ENCODE results near the gene PLVAP.

DNA sequence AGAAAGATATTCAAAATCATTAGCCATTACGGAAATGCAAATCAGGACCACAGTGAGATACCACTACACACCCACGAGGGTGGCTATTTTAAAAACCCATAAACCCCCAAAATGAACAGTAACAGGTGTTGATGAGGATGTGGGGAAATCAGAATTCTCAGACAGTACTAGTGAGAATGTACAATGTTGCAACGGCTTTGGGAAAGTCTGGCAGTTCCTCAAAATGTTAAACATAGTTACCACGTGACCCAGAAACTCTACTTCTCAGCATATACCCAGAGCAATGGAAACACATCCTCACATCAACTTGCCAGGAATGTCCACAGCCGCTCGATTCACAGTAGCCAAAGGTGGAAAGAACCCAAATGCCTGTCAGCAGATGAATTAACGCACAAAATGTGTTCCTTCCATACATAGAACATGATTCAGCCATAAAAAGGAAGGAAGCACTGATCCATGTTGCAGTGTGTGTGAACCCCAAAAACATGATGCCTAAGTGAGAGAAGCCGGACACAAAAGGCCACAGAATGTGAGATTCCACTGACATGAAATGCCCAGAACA, 7.0 kb downstream of the PLVAP start:
- TF ChIP-seq, protein P1, sequence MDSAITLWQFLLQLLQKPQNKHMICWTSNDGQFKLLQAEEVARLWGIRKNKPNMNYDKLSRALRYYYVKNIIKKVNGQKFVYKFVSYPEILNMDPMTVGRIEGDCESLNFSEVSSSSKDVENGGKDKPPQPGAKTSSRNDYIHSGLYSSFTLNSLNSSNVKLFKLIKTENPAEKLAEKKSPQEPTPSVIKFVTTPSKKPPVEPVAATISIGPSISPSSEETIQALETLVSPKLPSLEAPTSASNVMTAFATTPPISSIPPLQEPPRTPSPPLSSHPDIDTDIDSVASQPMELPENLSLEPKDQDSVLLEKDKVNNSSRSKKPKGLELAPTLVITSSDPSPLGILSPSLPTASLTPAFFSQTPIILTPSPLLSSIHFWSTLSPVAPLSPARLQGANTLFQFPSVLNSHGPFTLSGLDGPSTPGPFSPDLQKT (IDR thresholded peaks at IDR 0.05; ENCODE audit: borderline replicate concordance, low read depth, low read length): no peak
- TF ChIP-seq, protein P2, sequence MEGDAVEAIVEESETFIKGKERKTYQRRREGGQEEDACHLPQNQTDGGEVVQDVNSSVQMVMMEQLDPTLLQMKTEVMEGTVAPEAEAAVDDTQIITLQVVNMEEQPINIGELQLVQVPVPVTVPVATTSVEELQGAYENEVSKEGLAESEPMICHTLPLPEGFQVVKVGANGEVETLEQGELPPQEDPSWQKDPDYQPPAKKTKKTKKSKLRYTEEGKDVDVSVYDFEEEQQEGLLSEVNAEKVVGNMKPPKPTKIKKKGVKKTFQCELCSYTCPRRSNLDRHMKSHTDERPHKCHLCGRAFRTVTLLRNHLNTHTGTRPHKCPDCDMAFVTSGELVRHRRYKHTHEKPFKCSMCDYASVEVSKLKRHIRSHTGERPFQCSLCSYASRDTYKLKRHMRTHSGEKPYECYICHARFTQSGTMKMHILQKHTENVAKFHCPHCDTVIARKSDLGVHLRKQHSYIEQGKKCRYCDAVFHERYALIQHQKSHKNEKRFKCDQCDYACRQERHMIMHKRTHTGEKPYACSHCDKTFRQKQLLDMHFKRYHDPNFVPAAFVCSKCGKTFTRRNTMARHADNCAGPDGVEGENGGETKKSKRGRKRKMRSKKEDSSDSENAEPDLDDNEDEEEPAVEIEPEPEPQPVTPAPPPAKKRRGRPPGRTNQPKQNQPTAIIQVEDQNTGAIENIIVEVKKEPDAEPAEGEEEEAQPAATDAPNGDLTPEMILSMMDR (tag by site-specific recombination; IDR thresholded peaks at IDR 0.05): no peak
- TF ChIP-seq ZNF624 (tag by site-specific recombination; IDR thresholded peaks at IDR 0.05) (no peak), ZFP69B (tag by site-specific recombination; IDR thresholded peaks at IDR 0.05) (no peak), ZNF426 (tag by site-specific recombination; IDR thresholded peaks at IDR 0.05) (no peak), ZNF311 (tag by site-specific recombination; IDR thresholded peaks at IDR 0.05; ENCODE audit: borderline replicate concordance) (no peak)
- TF ChIP-seq, protein P3, sequence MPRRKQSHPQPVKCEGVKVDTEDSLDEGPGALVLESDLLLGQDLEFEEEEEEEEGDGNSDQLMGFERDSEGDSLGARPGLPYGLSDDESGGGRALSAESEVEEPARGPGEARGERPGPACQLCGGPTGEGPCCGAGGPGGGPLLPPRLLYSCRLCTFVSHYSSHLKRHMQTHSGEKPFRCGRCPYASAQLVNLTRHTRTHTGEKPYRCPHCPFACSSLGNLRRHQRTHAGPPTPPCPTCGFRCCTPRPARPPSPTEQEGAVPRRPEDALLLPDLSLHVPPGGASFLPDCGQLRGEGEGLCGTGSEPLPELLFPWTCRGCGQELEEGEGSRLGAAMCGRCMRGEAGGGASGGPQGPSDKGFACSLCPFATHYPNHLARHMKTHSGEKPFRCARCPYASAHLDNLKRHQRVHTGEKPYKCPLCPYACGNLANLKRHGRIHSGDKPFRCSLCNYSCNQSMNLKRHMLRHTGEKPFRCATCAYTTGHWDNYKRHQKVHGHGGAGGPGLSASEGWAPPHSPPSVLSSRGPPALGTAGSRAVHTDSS (tag by site-specific recombination; IDR thresholded peaks at IDR 0.05): no peak

Data from HEK293 (cell line).